Measurements from ENCODE around the gene SHISA7. TPM values are rescaled to one million over a fixed set of nuclear protein-coding genes. Genes with fewer than 3 reads are reported as not detected.

Gene SHISA7
- total RNA-seq, 4 donors from 2014 or later, result not detected

DNA sequence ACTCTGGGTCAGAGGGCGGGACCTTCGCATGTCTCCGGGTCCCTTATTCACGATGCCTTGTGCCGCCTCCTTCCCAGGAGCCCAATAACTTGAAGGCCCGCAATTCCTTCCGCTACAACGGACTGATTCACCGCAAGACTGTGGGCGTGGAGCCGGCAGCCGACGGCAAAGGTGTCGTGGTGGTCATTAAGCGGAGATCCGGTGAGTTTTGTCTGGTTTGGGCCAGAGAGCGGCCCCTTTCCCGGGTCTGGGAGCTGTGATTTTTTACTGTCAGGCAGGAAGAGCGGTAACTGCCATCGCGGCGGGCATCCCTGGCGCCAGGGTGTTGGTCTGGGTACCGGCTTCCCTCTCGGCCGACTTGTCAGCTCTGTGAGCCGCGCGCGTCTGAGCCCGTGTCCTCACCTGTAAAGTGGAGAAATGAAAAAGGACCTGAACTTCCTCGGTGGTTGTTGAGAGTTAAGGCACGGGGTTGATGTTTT lies 56.6 kb downstream of the SHISA7 start:
- no peaks in the 10 kb centered on the region for H3K9me3 ChIP-seq
- intact Hi-C loops (cut with DNase I; ENCODE audit: low total_unique reads), result loop anchor here (5.0 to 10.0 kb wide), 2 partner anchors 91 to 272 kb away; partner anchors contain the start of genes PPP1R12C and ZNF628
- TF ChIP-seq POLR2A (IDR thresholded peaks at IDR 0.05), result no peak
- TF ChIP-seq, protein P1, sequence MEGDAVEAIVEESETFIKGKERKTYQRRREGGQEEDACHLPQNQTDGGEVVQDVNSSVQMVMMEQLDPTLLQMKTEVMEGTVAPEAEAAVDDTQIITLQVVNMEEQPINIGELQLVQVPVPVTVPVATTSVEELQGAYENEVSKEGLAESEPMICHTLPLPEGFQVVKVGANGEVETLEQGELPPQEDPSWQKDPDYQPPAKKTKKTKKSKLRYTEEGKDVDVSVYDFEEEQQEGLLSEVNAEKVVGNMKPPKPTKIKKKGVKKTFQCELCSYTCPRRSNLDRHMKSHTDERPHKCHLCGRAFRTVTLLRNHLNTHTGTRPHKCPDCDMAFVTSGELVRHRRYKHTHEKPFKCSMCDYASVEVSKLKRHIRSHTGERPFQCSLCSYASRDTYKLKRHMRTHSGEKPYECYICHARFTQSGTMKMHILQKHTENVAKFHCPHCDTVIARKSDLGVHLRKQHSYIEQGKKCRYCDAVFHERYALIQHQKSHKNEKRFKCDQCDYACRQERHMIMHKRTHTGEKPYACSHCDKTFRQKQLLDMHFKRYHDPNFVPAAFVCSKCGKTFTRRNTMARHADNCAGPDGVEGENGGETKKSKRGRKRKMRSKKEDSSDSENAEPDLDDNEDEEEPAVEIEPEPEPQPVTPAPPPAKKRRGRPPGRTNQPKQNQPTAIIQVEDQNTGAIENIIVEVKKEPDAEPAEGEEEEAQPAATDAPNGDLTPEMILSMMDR (IDR thresholded peaks at IDR 0.05 in 4 of 5, conservative IDR thresholded peaks at IDR 0.05 in 1 of 5), result no peak
- H3K36me3 ChIP-seq, result peaks cover 0 to 28% of the 10 kb centered on the region in 2 donors
- H3K27ac ChIP-seq, result peak overlapping the region; percentile 90 to 98 (median 93)
- H3K4me1 ChIP-seq, result peaks cover 25 to 40% of the 10 kb centered on the region in 2 donors
- DNase-seq, result no peak
- in situ Hi-C loops (cut with MboI; ENCODE audit: low sequenced_read_pairs in 4 of 4), result no loop called here
- no peak for ATAC-seq
- H3K27me3 ChIP-seq, result no peaks in the 10 kb centered on the region
- peak overlapping the region; percentile 84 to 96 (median 88) for H3K4me3 ChIP-seq

DNA sequence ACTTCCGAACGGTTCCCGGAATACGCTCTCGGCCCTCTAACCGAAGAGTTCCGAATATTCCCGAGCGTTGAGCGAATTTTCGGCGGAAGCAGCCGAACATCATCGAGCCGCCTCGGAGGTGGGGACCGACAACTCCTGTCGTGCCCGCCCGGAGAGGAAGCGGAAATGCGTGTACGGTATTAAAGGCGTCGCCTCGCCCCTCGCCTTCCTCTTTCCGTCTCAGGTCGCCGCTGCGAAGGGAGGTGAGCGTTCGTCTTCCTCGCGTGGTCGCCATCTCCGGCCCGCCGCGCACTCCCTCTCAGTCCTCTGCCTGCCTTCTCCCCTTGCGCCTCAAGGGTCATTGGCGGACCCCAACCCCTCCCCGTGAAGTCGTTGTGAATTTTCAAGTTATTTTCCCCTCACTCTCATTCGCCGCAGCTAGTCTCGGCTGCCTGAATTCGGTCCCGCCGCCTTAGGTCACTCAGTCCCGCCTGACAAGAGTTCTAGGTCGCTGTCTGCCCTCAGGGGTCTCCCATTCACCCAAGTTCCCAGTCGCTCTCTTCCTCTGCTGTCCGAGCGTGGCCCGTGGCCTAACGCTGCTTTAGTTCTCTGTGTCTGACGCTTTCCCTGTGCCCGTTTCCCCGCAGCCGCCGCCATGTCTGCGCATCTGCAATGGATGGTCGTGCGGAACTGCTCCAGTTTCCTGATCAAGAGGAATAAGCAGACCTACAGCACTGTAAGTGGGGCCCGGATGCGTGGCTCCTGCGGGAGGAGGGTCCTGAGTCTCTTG lies 57.2 kb downstream of the SHISA7 start, which contains the start of gene RPL28:
Gene RPL28, plus strand, starts transcription at position 209 of the 769 bp plus-strand sequence. Its CDS starts 426 bp downstream, at position 635.
- in situ Hi-C loops (cut with MboI; ENCODE audit: low sequenced_read_pairs in 4 of 4), result no loop called here
- peak within 1 kb of the TSS; percentile 84 to 96 (median 88) for H3K4me3 ChIP-seq
- no peaks in the 10 kb centered on the region for H3K27me3 ChIP-seq
- H3K27ac ChIP-seq, result peak within 1 kb of the TSS; percentile 90 to 98 (median 93)
- DNase-seq (peak; percentile 98), ATAC-seq (peak; percentile 80 to 89)
- peaks cover 25 to 40% of the 10 kb centered on the region in 2 donors for H3K4me1 ChIP-seq
- TF ChIP-seq POLR2A (IDR thresholded peaks at IDR 0.05), result peak; percentile 95 to 97
- TF ChIP-seq, protein P1 (IDR thresholded peaks at IDR 0.05 in 4 of 5, conservative IDR thresholded peaks at IDR 0.05 in 1 of 5), result no peak
- peaks cover 0 to 28% of the 10 kb centered on the region in 2 donors for H3K36me3 ChIP-seq
- H3K9me3 ChIP-seq, result no peaks in the 10 kb centered on the region
- intact Hi-C loops (cut with DNase I; ENCODE audit: low total_unique reads), result loop anchor here (1.0 to 10.0 kb wide), 8 partner anchors 21 to 271 kb away; partner anchors contain the start of genes ISOC2, KMT5C, PPP1R12C and PPP6R1

DNA sequence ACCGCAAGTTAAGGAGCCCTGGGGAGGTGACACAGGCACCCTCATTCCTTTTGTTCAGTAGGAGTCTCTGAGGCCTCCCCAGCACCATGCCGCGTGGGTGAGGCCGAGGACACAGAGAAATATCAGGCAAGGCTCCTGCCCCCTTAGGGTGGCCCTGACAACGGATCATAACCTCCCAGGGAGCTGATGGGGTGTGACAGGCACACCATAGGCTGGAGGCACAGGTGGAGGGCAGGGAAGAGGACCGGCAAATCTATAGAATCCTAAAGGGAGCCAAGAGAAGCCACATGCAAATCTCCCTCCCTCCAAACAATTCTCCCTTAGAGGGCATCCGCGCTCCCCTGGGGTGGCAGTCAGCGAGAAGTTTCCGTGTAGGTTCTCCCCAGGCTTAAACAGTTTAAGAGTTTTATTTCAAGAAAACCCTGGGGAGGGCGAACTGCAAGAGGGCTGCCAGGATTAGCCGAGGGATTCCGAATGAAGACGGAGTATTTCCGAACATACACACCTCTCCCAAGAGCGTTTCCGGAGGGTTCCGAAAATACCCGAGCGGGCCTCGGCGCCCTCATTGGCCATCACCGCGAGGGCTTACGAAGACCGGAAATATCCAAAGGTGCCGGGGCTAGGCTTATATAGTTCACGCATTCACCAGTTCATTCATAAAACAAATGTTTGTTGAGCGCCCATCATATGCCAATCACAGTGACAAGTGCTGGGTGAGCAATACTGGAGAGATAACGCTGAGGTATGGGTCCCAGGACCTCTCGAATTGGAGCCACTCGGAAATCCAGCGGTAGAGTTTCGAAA lies 58.0 kb downstream of the SHISA7 start:
- no peaks in the 10 kb centered on the region for H3K27me3 ChIP-seq
- in situ Hi-C loops (cut with MboI; ENCODE audit: low sequenced_read_pairs in 4 of 4), result no loop called here
- peaks cover 0 to 28% of the 10 kb centered on the region in 2 donors for H3K36me3 ChIP-seq
- peaks cover 25 to 40% of the 10 kb centered on the region in 2 donors for H3K4me1 ChIP-seq
- peak; percentile 92 to 96 for DNase-seq
- H3K4me3 ChIP-seq, result peak overlapping the region; percentile 49 to 96 (median 85)
- H3K9me3 ChIP-seq, result no peaks in the 10 kb centered on the region
- peak; percentile 87 to 89 for ATAC-seq
- H3K27ac ChIP-seq, result peak overlapping the region; percentile 90 to 98 (median 93)
- intact Hi-C loops (cut with DNase I; ENCODE audit: low total_unique reads), result loop anchor here (1.0 to 10.0 kb wide), 8 partner anchors 22 to 270 kb away; partner anchors contain the start of genes ISOC2, KMT5C, PPP1R12C and PPP6R1
- TF ChIP-seq, protein P1 (IDR thresholded peaks at IDR 0.05 in 4 of 5, conservative IDR thresholded peaks at IDR 0.05 in 1 of 5), result no peak
- TF ChIP-seq POLR2A (IDR thresholded peaks at IDR 0.05), result no peak

DNA sequence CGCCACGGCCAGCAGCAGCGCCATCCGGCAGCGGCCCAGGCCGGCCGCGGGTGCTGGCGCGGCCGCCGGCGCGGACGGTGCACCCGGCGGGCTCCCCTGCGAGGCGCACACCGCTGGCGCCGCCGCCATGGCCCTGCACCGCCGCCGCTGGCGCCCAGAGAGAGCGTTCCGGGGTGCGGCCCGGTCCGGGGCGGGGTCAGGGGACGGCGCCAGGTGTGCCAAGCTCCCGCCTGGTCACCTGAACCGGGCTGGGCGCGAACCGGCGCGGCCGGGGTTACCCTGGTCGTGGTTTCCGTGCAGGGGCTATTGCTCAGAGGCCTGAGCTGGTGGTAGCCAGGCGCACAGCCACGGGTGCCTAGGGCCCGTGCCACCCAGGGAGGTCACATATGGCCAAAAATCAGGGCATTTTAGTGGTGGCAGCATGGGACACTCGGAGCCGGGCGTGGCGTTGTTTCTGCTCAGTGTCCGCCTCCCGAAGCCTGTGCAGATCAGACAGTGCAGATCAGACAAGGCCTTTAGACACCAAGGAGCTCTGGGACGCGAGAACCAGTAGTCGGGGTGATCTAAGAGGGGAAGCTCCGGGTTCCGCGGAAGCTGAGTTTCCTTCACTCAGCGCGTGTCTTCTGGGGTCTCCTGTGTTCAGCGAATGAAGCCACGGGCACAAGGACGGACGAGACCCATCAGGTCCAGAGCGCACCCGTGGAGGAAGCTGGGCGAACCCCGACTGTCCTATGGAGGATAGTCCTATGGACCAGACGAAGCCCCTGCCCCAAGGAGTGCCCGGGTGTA lies 58.8 kb downstream of the SHISA7 start, which contains the start of gene TMEM238:
Gene TMEM238, minus strand, starts transcription at position 162 of the 789 bp plus-strand sequence. Its CDS starts 33 bp downstream, at position 129.
- in situ Hi-C loops (cut with MboI; ENCODE audit: low sequenced_read_pairs in 4 of 4), result no loop called here
- DNase-seq, result peak in 1 of 2 donors; percentile 37
- intact Hi-C loops (cut with DNase I; ENCODE audit: low total_unique reads), result loop anchor here (2.0 to 10.0 kb wide), 4 partner anchors 22 to 270 kb away; partner anchors contain the start of genes ISOC2, PPP1R12C and UBE2S
- Histone ChIP-seq H3K4me1 (peaks cover 25 to 40% of the 10 kb centered on the region in 2 donors), H3K4me3 (peak within 1 kb of the TSS; percentile 49 to 96 (median 85)), H3K27ac (peak within 1 kb of the TSS; percentile 90 to 98 (median 93)), H3K36me3 (peaks cover 0 to 21% of the 10 kb centered on the region in 2 donors), H3K9me3 (no peaks in the 10 kb centered on the region), H3K27me3 (no peaks in the 10 kb centered on the region)
- ATAC-seq, result peak; percentile 3 to 15
- TF ChIP-seq POLR2A (IDR thresholded peaks at IDR 0.05), result peak in 1 of 2 donors; percentile 14
- TF ChIP-seq, protein P1 (IDR thresholded peaks at IDR 0.05 in 4 of 5, conservative IDR thresholded peaks at IDR 0.05 in 1 of 5), result peak in 1 of 5 experiments; percentile 8
